K562 (cell line): ENCODE data around the gene PLEKHH2. TPM values are rescaled to one million over a fixed set of nuclear protein-coding genes. Genes with fewer than 3 reads are reported as not detected.

Source experiments
- CBFB ChIP-seq: sonication (generic); formaldehyde crosslinking; IDR thresholded peaks from 2 replicates; pipeline ENCODE4 v1.4.0; 2020; ENCODE audit warnings: mild to moderate bottlenecking, missing genetic modification reagents
- DNMT1 ChIP-seq: fragments of 450-650 bp; IDR thresholded peaks from 2 replicates; pipeline ENCODE4 v1.6.1; 2016; ENCODE audit warnings: antibody characterized with exemption, mild to moderate bottlenecking
- ERF ChIP-seq: fragments of 450-650 bp; formaldehyde crosslinking; IDR thresholded peaks from 2 replicates; pipeline ENCODE4 v1.4.0; 2020; ENCODE audit warnings: mild to moderate bottlenecking, mixed read lengths
- ETV5 ChIP-seq: sonication (generic); formaldehyde crosslinking; IDR thresholded peaks from 2 replicates; pipeline ENCODE4 v1.4.0; 2020; ENCODE audit warnings: low read depth, mild to moderate bottlenecking, missing genetic modification reagents
- HLTF ChIP-seq: fragments of 450-650 bp; IDR thresholded peaks from 2 replicates; pipeline ENCODE4 v1.6.1; 2016
- HNRNPUL1 ChIP-seq: fragments of 200-400 bp; formaldehyde crosslinking; IDR thresholded peaks from 2 replicates; pipeline ENCODE4 v1.6.1; 2017; ENCODE audit warnings: low read length
- SLC30A9 ChIP-seq: fragments of 250-450 bp; sonication (Bioruptor Pico); IDR thresholded peaks from 2 replicates; pipeline ENCODE4 v1.8.0; 2022; ENCODE audit warnings: mild to moderate bottlenecking, moderate library complexity
- XRCC4 ChIP-seq: IDR thresholded peaks from one replicate; pipeline ENCODE4 v1.6.1; 2011; ENCODE audit not compliant: insufficient read depth, insufficient read length; ENCODE audit errors: extremely low read depth
- ZNF12 ChIP-seq: sonication (generic); formaldehyde crosslinking; IDR thresholded peaks from 2 replicates; pipeline ENCODE4 v1.4.0; 2020; ENCODE audit warnings: mild to moderate bottlenecking, missing genetic modification reagents
- ZNF274 ChIP-seq: IDR thresholded peaks from 2 replicates; pipeline ENCODE4 v1.6.1; 2011; ENCODE audit warnings: low read depth, mild to moderate bottlenecking, low read length, moderate library complexity, borderline replicate concordance
- ZNF282 ChIP-seq: sonication (generic); formaldehyde crosslinking; IDR thresholded peaks from 2 replicates; pipeline ENCODE4 v1.8.1; 2023; ENCODE audit warnings: missing genetic modification reagents
- ZNF778 ChIP-seq: fragments of 450-650 bp; formaldehyde crosslinking; IDR thresholded peaks from 2 replicates; pipeline ENCODE4 v1.4.0; 2020; ENCODE audit warnings: mild to moderate bottlenecking, moderate library complexity
- polyA plus RNA-seq, 8 experiments: library from polyadenylated mRNA; depleted of rRNA in 4 of 8; stranded (reverse) in 5 of 8; unstranded in 3 of 8; fragments of >200 nt; fragmentation: Nextera tagmentation in 2 of 8; fragmentation: Illumina TruSeq in 1 of 8; extraction: Ambion mirVana in 2 of 8; extraction: Trizol in 1 of 8; gene quantifications; 2 replicates each; pipeline versions ENCODE4 v1.2.1 to v1.2.3, GENCODE V29; 2011 to 2014; ENCODE audit warnings: inconsistent platforms in 1 of 8, missing spikeins in 1 of 8
- total RNA-seq, 7 experiments: library from RNA; depleted of rRNA in 6 of 7; stranded (reverse); fragments of >200 nt in 6 of 7; fragmentation: Illumina TruSeq in 2 of 7; extraction: Trizol in 2 of 7; gene quantifications; 2 replicates each; pipeline versions ENCODE4 v1.2.1 to v1.2.3, GENCODE V29; 2011 to 2021; ENCODE audit warnings: low replicate concordance in 1 of 7
- TF ChIP-seq, protein P1 (sequence below): fragments of 250-450 bp; sonication (Bioruptor Pico); IDR thresholded peaks from 2 replicates; pipeline ENCODE4 v1.5.1; 2021; ENCODE audit warnings: mild to moderate bottlenecking
- TF ChIP-seq, protein P2 (sequence below): fragments of 450-650 bp; conservative IDR thresholded peaks from 2 replicates; pipeline ENCODE4 v1.6.1; 2016; ENCODE audit warnings: missing genetic modification characterization, low read depth, mild to moderate bottlenecking, missing compliant biosample characterization, moderate library complexity
- TF ChIP-seq, protein P3 (sequence below): fragments of 150-350 bp; conservative IDR thresholded peaks from 2 replicates; pipeline ENCODE4 v1.6.1; 2014; ENCODE audit warnings: low read length
- TF ChIP-seq, protein P4 (sequence below): fragments of 250-450 bp; sonication (Bioruptor Pico); IDR thresholded peaks from 2 replicates; pipeline ENCODE4 v1.5.0; 2021; ENCODE audit warnings: mild to moderate bottlenecking, moderate library complexity
- TF ChIP-seq, protein P5 (sequence below), 2 experiments: fragments of 450-650 bp in 1 of 2; sonication (generic) in 1 of 2; formaldehyde crosslinking in 1 of 2; IDR thresholded peaks in 1 of 2; conservative IDR thresholded peaks in 1 of 2; 2 replicates each; pipeline versions ENCODE4 v1.6.1 to v1.8.1; 2016 to 2023; ENCODE audit warnings: mild to moderate bottlenecking in 2 of 2, moderate library complexity in 2 of 2, inconsistent platforms in 1 of 2, missing genetic modification reagents in 1 of 2

PLEKHH2 gene
- total and polyA plus RNA-seq, 9 of the 15 experiments (the other 6 are each of a cell fraction or from before 2014, with no cell fraction given) = 0.77 to 13.5 (median 2.7) TPM

DNA sequence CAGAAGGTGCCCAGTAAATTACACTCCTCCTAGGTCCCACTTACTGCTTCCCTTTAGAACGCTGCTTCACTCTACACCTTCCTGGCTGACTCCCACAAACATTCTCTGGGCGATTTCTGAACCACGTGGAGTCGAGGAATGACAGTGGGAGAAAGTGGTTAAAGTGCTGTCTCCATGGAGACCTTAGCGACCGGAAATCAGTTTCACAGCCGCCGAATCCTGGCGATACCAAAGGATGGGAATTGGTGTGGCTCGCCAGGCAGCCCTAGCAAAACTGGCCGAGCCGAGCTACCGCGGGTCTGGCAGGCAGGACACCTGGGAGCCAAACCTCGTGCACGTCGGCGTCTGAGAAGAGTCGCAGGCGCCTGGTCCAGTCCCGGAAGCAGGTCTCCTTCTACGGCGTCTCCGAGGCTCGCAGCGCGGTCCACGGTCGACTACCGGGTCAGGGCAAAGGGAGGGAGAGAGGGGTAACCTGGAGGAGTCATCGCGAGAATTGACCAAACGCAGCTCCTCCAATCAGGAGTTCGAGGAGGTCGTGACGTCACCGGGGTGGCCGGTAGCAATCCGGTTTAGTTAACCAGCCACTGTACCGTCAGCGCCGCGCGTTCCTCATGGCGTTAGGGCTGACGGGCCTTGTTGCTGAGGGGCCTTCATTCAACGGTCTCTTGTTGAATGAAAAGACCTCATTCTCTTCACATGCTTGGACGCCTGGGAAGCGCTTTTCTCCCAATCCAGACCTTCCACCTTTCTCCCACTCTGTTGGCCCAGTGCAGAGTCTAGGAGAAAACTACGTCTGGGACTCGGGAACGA lies 41.3 kb upstream of the PLEKHH2 start, which contains the start of gene THADA (continued):
- TF ChIP-seq CBFB (no peak), ZNF12 (peak; percentile 55; the same call in 1 of the 2 replicates), DNMT1 (no peak), ETV5 (CRISPR knock-in tag) (peak; percentile 82), ZNF778 (CRISPR knock-in tag) (no peak), ZNF282 (no peak), ZNF274 (no peak), ERF (CRISPR knock-in tag) (no peak), HNRNPUL1 (no peak), HLTF (0 out of 2 replicates have a peak, but pooled peaks have one; percentile 13), SLC30A9 (CRISPR knock-in tag) (no peak), XRCC4 (no peak)
- TF ChIP-seq, protein P1, sequence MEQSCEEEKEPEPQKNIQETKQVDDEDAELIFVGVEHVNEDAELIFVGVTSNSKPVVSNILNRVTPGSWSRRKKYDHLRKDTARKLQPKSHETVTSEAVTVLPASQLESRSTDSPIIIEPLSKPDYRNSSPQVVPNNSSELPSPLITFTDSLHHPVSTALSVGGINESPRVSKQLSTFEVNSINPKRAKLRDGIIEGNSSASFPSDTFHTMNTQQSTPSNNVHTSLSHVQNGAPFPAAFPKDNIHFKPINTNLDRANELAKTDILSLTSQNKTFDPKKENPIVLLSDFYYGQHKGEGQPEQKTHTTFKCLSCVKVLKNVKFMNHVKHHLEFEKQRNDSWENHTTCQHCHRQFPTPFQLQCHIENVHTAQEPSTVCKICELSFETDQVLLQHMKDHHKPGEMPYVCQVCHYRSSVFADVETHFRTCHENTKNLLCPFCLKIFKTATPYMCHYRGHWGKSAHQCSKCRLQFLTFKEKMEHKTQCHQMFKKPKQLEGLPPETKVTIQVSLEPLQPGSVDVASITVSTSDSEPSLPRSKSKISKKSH = no peak
- TF ChIP-seq, protein P2, sequence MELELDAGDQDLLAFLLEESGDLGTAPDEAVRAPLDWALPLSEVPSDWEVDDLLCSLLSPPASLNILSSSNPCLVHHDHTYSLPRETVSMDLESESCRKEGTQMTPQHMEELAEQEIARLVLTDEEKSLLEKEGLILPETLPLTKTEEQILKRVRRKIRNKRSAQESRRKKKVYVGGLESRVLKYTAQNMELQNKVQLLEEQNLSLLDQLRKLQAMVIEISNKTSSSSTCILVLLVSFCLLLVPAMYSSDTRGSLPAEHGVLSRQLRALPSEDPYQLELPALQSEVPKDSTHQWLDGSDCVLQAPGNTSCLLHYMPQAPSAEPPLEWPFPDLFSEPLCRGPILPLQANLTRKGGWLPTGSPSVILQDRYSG (tag) = peak; percentile 47; the same call in 1 of the 2 replicates
- TF ChIP-seq, protein P3, sequence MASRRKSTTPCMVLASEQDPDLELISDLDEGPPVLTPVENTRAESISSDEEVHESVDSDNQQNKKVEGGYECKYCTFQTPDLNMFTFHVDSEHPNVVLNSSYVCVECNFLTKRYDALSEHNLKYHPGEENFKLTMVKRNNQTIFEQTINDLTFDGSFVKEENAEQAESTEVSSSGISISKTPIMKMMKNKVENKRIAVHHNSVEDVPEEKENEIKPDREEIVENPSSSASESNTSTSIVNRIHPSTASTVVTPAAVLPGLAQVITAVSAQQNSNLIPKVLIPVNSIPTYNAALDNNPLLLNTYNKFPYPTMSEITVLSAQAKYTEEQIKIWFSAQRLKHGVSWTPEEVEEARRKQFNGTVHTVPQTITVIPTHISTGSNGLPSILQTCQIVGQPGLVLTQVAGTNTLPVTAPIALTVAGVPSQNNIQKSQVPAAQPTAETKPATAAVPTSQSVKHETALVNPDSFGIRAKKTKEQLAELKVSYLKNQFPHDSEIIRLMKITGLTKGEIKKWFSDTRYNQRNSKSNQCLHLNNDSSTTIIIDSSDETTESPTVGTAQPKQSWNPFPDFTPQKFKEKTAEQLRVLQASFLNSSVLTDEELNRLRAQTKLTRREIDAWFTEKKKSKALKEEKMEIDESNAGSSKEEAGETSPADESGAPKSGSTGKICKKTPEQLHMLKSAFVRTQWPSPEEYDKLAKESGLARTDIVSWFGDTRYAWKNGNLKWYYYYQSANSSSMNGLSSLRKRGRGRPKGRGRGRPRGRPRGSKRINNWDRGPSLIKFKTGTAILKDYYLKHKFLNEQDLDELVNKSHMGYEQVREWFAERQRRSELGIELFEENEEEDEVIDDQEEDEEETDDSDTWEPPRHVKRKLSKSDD = peak; percentile 57; the same call in 1 of the 2 replicates
- TF ChIP-seq, protein P4, sequence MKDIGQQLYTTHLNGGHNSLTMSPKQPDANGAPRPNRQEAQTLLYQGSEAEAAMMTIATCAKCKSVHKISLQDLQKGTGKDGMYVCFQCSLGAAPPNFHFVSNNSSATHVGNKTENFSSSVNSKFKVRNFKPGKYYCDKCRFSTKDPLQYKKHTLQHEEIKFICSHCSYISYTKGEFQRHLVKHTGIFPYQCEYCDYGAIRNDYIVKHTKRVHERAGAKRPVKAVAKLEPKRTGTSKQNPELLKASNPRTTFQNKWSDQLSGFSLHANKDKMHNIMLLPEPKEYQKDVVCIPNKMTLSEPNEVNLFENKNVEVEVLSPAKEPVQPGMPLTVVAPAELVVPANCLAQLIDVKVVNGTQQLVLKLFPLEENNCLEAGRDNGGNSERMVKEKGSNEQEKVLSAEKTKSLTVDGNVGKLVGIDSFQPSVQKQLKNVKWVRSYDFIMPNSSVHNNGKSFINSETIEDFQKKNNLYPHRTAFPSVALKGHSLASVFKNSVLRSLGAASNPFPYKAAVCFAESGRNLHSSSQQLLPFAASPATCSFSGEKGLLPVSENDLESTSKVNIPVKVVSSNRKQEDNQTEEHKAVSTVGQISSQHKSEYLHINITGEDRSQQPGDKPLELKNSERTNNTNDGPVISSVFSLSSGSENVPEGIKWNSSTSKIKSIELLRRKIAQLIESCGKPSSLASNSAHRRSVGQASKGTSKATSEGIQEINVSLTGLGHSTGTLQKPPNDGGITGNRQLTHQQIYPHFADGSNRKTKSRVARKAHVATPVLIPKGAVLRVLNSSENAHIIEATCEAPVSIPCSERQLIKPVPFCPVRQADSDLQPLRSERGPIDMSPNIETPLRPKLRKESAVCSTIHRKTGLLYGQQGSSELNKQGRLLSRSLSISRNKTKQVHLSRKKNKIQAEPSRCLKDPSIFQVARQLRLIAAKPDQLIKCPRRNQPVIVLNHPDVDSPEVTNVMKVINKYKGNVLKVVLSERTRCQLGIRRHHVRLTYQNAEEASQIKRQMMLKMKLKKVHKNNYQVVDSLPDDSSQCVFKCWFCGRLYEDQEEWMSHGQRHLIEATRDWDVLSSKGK (CRISPR knock-in tag) = no peak
- TF ChIP-seq, protein P5, sequence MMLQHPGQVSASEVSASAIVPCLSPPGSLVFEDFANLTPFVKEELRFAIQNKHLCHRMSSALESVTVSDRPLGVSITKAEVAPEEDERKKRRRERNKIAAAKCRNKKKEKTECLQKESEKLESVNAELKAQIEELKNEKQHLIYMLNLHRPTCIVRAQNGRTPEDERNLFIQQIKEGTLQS (IDR thresholded peaks at IDR 0.05) = peak; percentile 99
- TF ChIP-seq, protein P5 (CRISPR knock-in tag; conservative IDR thresholded peaks at IDR 0.05) = 0 out of 2 replicates have a peak, but pooled peaks have one; percentile 30
